ENCODE measurements around the gene EXD3.

- TF ChIP-seq, protein P1, sequence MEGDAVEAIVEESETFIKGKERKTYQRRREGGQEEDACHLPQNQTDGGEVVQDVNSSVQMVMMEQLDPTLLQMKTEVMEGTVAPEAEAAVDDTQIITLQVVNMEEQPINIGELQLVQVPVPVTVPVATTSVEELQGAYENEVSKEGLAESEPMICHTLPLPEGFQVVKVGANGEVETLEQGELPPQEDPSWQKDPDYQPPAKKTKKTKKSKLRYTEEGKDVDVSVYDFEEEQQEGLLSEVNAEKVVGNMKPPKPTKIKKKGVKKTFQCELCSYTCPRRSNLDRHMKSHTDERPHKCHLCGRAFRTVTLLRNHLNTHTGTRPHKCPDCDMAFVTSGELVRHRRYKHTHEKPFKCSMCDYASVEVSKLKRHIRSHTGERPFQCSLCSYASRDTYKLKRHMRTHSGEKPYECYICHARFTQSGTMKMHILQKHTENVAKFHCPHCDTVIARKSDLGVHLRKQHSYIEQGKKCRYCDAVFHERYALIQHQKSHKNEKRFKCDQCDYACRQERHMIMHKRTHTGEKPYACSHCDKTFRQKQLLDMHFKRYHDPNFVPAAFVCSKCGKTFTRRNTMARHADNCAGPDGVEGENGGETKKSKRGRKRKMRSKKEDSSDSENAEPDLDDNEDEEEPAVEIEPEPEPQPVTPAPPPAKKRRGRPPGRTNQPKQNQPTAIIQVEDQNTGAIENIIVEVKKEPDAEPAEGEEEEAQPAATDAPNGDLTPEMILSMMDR (IDR thresholded peaks at IDR 0.05): no peak
- no peak for TF ChIP-seq POLR2A (IDR thresholded peaks at IDR 0.05)
These were observed 80.5 kb downstream of the EXD3 start for GRCh38 chr9:137342482-137342881.
